ENCODE measurements around the gene PLXNB2.

The PLXNB2 gene

GRCh38 chr22:50262460-50262911, 45.0 kb downstream of the PLXNB2 start:
- DNase-seq (ENCODE audit: low spot score in 2 of 2), result no peak
- Histone ChIP-seq H3K36me3 (replicated peaks) (peaks cover 13% of the 10 kb centered on the region), H3K4me1 (peaks cover 10% of the 10 kb centered on the region), H3K27me3 (ENCODE audit: low read depth) (no peaks in the 10 kb centered on the region), H3K4me3 (no peak overlapping the region), H3K9me3 (no peaks in the 10 kb centered on the region)
- in situ Hi-C loops (cut with MboI; ENCODE audit: low sequenced_read_pairs), result no loop called here

DNA sequence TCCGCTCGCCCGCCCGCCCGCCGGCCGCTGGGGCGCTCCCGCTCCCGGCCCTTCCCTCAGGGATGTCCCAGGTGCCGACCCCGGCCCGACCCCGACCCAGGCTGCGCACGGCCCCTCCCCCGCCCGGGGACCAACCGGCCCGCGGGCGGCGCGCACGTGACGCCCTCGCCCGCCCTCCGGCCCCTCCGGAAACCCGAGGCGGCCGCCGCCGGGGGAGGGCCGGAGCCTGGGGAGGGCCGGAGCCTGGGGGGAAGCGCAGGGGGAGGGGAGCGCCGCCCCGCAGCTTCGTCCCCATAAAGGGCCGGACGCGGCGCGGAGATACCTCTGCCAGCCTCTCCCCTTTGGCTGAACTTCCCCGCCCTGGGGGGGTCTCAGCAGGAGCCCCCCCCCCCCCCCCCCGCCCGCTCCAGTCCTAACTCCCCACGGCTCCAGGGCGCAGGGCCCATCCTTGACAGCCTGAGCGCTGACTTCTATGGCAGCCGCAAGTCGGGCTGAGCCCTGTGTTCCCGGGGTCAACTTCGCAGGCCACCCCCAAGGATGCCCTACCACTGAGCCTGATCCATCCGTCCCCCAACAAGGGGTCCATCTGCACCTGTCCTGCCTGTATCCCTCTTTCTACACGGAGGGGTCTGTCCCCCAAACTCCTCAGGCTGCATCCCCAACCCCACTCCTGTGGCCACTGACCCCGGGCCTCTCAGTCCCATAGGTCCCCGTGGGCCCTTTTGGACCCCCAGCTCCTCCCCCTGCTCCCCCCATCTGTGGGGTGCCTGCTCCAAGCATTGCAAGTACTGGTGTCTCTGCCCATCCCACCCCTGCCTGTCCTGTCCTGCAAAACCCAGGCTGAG, 45.6 kb downstream of the PLXNB2 start, which contains the start of gene MAPK12:
Gene MAPK12, minus strand, starts transcription at position 69 of the 845 bp plus-strand sequence. CDS start 174 bp downstream, outside the sequence.
- Histone ChIP-seq H3K27me3 (ENCODE audit: low read depth) (no peaks in the 10 kb centered on the region), H3K4me3 (peak within 1 kb of the TSS; percentile 74), H3K36me3 (replicated peaks) (peaks cover 18% of the 10 kb centered on the region), H3K9me3 (no peaks in the 10 kb centered on the region), H3K4me1 (peaks cover 10% of the 10 kb centered on the region)
- in situ Hi-C loops (cut with MboI; ENCODE audit: low sequenced_read_pairs), result no loop called here
- peak; percentile 45 to 74 for DNase-seq (ENCODE audit: low spot score in 2 of 2)

GRCh38 chr22:50260801-50261614, 46.4 kb downstream of the PLXNB2 start:
- H3K27me3 ChIP-seq (ENCODE audit: low read depth), result no peaks in the 10 kb centered on the region
- peak; percentile 22 to 58 for DNase-seq (ENCODE audit: low spot score in 2 of 2)
- peak overlapping the region; percentile 74 for H3K4me3 ChIP-seq
- H3K9me3 ChIP-seq, result no peaks in the 10 kb centered on the region
- in situ Hi-C loops (cut with MboI; ENCODE audit: low sequenced_read_pairs), result no loop called here
- H3K36me3 ChIP-seq (replicated peaks), result peaks cover 25% of the 10 kb centered on the region
- peaks cover 10% of the 10 kb centered on the region for H3K4me1 ChIP-seq

- H3K4me1 ChIP-seq, result peaks cover 10% of the 10 kb centered on the region
Observed at GRCh38 chr22:50260434-50260800, 47.0 kb downstream of the PLXNB2 start.

DNA sequence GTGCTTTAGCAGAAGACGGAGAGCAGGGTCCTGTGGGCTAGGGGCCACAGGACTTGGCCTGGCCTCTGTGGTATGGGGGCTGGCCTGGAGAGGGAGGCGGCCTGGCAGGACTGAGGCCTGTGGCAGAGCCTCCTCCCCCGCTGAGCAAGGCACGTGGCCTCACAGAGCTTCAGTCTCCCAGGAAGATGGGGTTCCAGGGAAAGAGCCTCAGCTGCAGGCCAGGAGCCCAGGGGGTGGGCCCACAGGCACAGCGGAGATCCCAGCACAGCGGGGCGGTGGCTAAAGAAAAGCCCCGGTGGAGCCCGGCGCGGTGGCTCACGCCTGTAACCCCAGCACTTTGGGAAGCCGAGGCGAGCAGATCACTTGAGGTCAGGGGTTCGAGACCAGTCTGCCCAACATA, 48.1 kb downstream of the PLXNB2 start:
- in situ Hi-C loops (cut with MboI; ENCODE audit: low sequenced_read_pairs), result loop anchor here (10.0 kb wide), 1 partner anchor 255 kb away; no protein-coding TSS in a partner anchor
- peaks cover 35% of the 10 kb centered on the region for H3K36me3 ChIP-seq (replicated peaks)
- H3K4me3 ChIP-seq, result no peak overlapping the region
- H3K9me3 ChIP-seq, result no peaks in the 10 kb centered on the region
- no peak for DNase-seq (ENCODE audit: low spot score in 2 of 2)
- H3K4me1 ChIP-seq, result peaks cover 10% of the 10 kb centered on the region
- no peaks in the 10 kb centered on the region for H3K27me3 ChIP-seq (ENCODE audit: low read depth)

More at GRCh38 chr22:50260434-50260800, 47.0 kb downstream of the PLXNB2 start:
- H3K36me3 ChIP-seq (replicated peaks), result peaks cover 27% of the 10 kb centered on the region
- no peaks in the 10 kb centered on the region for H3K27me3 ChIP-seq (ENCODE audit: low read depth)
- H3K4me3 ChIP-seq, result peak overlapping the region; percentile 74
- H3K9me3 ChIP-seq, result no peaks in the 10 kb centered on the region
- in situ Hi-C loops (cut with MboI; ENCODE audit: low sequenced_read_pairs), result no loop called here
- DNase-seq (ENCODE audit: low spot score in 2 of 2), result no peak

- Histone ChIP-seq H3K9me3 (no peaks in the 10 kb centered on the region), H3K4me1 (peaks cover 10% of the 10 kb centered on the region), H3K27me3 (ENCODE audit: low read depth) (no peaks in the 10 kb centered on the region), H3K4me3 (no peak overlapping the region), H3K36me3 (replicated peaks) (peaks cover 38% of the 10 kb centered on the region)
- no peak for DNase-seq (ENCODE audit: low spot score in 2 of 2)
- in situ Hi-C loops (cut with MboI; ENCODE audit: low sequenced_read_pairs), result loop anchor here (10.0 kb wide), 1 partner anchor 256 kb away; no protein-coding TSS in a partner anchor
Observed at GRCh38 chr22:50258361-50259292, 48.8 kb downstream of the PLXNB2 start.

GRCh38 chr22:50257451-50258360, 49.7 kb downstream of the PLXNB2 start:
- no peak for DNase-seq (ENCODE audit: low spot score in 2 of 2)
- H3K36me3 ChIP-seq (replicated peaks), result peaks cover 38% of the 10 kb centered on the region
- no peaks in the 10 kb centered on the region for H3K27me3 ChIP-seq (ENCODE audit: low read depth)
- in situ Hi-C loops (cut with MboI; ENCODE audit: low sequenced_read_pairs), result loop anchor here (10.0 kb wide), 1 partner anchor 257 kb away; no protein-coding TSS in a partner anchor
- no peak overlapping the region for H3K4me3 ChIP-seq
- H3K4me1 ChIP-seq, result peaks cover 7% of the 10 kb centered on the region
- H3K9me3 ChIP-seq, result no peaks in the 10 kb centered on the region

DNA sequence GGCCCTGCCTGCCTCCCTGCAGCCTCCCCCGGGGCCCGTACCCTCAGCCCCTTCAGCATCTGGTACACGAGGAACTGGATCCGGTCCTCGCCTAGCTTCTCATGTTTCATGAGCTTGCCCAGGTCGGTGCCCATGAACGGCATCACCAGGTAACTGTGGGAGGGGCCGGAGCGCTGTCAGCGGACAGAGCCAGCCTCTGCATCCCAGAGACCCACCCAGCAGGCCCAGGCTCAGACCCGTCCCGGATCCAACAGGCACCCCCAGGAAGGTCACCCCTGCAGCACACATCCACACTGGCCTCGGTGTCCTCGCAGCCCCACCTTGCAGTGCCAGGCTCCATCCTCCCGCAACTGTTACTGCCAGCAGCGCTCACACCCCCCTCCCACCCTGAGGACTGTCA, 50.4 kb downstream of the PLXNB2 start:
- Histone ChIP-seq H3K4me1 (peaks cover under 1% of the 10 kb centered on the region; the same call in 1 of the 2 replicates), H3K27me3 (ENCODE audit: low read depth) (no peaks in the 10 kb centered on the region), H3K9me3 (no peaks in the 10 kb centered on the region), H3K4me3 (no peak overlapping the region), H3K36me3 (replicated peaks) (peaks cover 44% of the 10 kb centered on the region)
- DNase-seq (ENCODE audit: low spot score in 2 of 2), result no peak
- in situ Hi-C loops (cut with MboI; ENCODE audit: low sequenced_read_pairs), result loop anchor here (10.0 kb wide), 1 partner anchor 258 kb away; no protein-coding TSS in a partner anchor

GRCh38 chr22:50256258-50256862, 51.1 kb downstream of the PLXNB2 start:
- Histone ChIP-seq H3K36me3 (replicated peaks) (peaks cover 44% of the 10 kb centered on the region), H3K4me1 (no peaks in the 10 kb centered on the region), H3K27me3 (ENCODE audit: low read depth) (no peaks in the 10 kb centered on the region), H3K4me3 (no peak overlapping the region), H3K9me3 (no peaks in the 10 kb centered on the region)
- no peak for DNase-seq (ENCODE audit: low spot score in 2 of 2)
- in situ Hi-C loops (cut with MboI; ENCODE audit: low sequenced_read_pairs), result loop anchor here (10.0 kb wide), 1 partner anchor 258 kb away; no protein-coding TSS in a partner anchor

DNA sequence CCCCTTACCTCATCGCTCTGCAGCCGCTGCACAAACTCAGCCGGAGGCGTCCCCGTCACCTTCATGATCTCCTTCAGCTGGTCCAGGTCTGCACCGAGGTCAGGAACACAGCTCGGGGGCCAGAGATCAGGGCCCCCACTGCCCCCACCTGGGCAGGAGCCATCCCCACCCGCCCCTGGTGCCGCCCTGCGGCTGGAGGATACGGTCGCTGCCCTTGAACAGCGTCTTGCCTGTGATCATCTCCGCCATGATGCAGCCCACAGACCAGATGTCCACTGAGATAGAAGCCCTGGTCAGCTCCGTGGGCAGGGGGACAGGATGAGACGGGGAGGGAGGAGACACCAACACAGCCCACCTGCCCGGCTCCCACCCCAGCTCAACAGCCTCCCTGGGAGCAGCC, 51.8 kb downstream of the PLXNB2 start:
- no peak overlapping the region for H3K4me3 ChIP-seq
- no peaks in the 10 kb centered on the region for H3K9me3 ChIP-seq
- H3K27me3 ChIP-seq (ENCODE audit: low read depth), result no peaks in the 10 kb centered on the region
- no peaks in the 10 kb centered on the region for H3K4me1 ChIP-seq
- in situ Hi-C loops (cut with MboI; ENCODE audit: low sequenced_read_pairs), result loop anchor here (10.0 kb wide), 1 partner anchor 259 kb away; no protein-coding TSS in a partner anchor
- H3K36me3 ChIP-seq (replicated peaks), result peaks cover 44% of the 10 kb centered on the region
- DNase-seq (ENCODE audit: low spot score in 2 of 2), result no peak

DNA sequence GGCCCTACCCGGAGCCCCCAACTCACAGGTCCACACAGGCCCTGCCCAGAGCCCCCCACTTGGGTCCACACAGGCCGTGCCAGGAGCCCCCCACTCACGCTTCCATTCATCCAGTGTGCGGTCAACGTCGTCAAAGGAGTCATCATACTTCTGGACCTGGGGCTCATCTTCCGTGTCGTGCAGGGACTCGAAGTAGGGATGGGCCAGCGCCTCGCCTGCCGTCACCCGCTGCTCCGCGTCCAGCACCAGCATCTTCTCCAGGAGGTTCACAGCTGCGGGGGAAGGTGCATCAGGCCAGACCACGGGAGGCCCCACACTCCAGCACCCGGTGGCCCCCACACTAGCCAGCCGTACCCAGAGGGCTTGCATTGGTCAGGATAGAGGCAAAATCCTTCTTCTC, 52.3 kb downstream of the PLXNB2 start:
- no peaks in the 10 kb centered on the region for H3K27me3 ChIP-seq (ENCODE audit: low read depth)
- H3K9me3 ChIP-seq, result no peaks in the 10 kb centered on the region
- no peak for DNase-seq (ENCODE audit: low spot score in 2 of 2)
- peaks cover 44% of the 10 kb centered on the region for H3K36me3 ChIP-seq (replicated peaks)
- no peak overlapping the region for H3K4me3 ChIP-seq
- H3K4me1 ChIP-seq, result peaks cover 3% of the 10 kb centered on the region
- in situ Hi-C loops (cut with MboI; ENCODE audit: low sequenced_read_pairs), result loop anchor here (10.0 kb wide), 1 partner anchor 260 kb away; no protein-coding TSS in a partner anchor
